GM12875 (cell line): ENCODE results near the gene ARHGEF18.
A peak's percentile ranks its signal among the peaks of the same experiment; 100 is the strongest.

Experiments used
- H3K4me3 ChIP-seq: one replicate; pipeline ENCODE4 v1.5.1; 2011; ENCODE audit warnings: low read depth, low read length, control low read depth
- TF ChIP-seq, protein P1 (sequence below): IDR thresholded peaks from 2 replicates; pipeline ENCODE4 v1.5.1; 2011; ENCODE audit warnings: low read depth, mild to moderate bottlenecking, control low read depth, inconsistent platforms, low read length, moderate library complexity, borderline replicate concordance; ENCODE audit not compliant: insufficient read depth

The ARHGEF18 gene

GRCh38 chr19:7383284-7383683 is 34.5 kb downstream of the ARHGEF18 start:
- H3K4me3 ChIP-seq = no peak overlapping the region
- TF ChIP-seq, protein P1, sequence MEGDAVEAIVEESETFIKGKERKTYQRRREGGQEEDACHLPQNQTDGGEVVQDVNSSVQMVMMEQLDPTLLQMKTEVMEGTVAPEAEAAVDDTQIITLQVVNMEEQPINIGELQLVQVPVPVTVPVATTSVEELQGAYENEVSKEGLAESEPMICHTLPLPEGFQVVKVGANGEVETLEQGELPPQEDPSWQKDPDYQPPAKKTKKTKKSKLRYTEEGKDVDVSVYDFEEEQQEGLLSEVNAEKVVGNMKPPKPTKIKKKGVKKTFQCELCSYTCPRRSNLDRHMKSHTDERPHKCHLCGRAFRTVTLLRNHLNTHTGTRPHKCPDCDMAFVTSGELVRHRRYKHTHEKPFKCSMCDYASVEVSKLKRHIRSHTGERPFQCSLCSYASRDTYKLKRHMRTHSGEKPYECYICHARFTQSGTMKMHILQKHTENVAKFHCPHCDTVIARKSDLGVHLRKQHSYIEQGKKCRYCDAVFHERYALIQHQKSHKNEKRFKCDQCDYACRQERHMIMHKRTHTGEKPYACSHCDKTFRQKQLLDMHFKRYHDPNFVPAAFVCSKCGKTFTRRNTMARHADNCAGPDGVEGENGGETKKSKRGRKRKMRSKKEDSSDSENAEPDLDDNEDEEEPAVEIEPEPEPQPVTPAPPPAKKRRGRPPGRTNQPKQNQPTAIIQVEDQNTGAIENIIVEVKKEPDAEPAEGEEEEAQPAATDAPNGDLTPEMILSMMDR = no peak

DNA sequence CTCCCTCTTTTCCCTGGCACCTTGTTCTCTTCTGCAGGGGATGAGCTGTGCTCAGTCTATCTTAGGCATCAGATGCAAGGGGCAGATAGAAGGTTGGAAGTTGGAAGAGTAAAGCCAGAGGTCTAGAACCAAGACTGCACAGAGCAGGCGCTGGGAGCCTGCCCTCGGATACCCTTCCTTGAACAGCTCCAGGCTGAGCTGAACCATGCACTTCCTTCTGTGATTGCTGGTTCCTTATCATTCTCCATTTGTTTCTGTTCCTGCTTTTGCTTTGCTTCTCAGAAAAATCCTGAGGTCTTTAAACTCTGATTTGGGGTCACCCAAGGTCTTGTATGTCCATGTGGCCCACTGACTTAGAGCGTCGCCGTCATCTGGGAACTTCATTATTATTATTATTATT is 36.3 kb downstream of the ARHGEF18 start:
- TF ChIP-seq, protein P1 = no peak
- no peak overlapping the region for H3K4me3 ChIP-seq

DNA sequence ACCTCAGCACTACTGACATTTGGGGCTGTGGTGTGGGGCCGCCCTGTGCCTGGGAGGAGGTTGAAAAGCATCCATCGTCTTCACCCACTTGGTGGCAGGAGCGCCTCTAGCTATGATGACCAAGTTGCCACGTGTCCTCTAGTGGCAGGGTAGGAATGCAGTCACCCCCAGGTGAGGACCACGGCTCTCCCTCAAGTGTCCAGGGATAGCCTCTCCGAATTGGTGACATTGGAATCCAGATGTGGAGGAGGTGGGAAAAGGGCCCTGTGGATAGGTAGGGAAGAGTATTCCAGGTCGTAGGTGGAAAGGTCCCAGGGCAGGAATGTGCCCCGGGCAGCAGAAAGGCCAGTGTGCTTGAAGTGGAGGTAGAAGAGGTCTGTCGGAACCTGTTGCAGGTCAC is 37.6 kb downstream of the ARHGEF18 start:
- no peak overlapping the region for H3K4me3 ChIP-seq
- TF ChIP-seq, protein P1 = peak; percentile 11; the same call in 1 of the 2 replicates

DNA sequence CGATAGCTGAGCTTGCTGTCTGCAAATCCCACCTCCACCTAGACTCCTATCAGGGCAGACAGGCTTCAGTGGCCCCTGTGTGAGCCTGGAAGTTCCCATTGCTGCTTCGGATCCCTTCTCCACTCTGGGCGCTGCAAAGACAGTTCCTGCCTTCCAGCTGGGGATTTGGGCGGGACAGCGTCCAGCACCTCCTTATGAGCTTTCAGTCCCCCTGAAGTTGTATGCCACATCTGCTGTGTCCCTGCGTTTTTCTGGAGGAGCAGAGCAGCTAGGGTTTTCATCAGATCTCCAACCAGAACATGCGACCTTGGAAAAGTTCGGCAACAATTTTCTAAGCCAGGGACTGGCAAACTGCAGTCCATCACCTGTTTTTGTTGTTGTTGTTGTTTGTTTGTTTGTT is 38.0 kb downstream of the ARHGEF18 start:
- TF ChIP-seq, protein P1 = no peak
- no peak overlapping the region for H3K4me3 ChIP-seq

GRCh38 chr19:7391218-7391670 is 42.5 kb downstream of the ARHGEF18 start:
- H3K4me3 ChIP-seq = no peak overlapping the region
- TF ChIP-seq, protein P1 = no peak

- TF ChIP-seq, protein P1 = no peak
- no peak overlapping the region for H3K4me3 ChIP-seq
Measured at GRCh38 chr19:7393459-7393858, 44.7 kb downstream of the ARHGEF18 start.

GRCh38 chr19:7393939-7394730 is 45.4 kb downstream of the ARHGEF18 start:
- TF ChIP-seq, protein P1 = no peak
- H3K4me3 ChIP-seq = peak overlapping the region; percentile 87
